Measurements from ENCODE around the gene PRDX5. TPM values are rescaled to one million over a fixed set of nuclear protein-coding genes. Genes with fewer than 3 reads are reported as not detected.

The PRDX5 gene
- total RNA-seq, 1 experiment from 2014 or later: 267 TPM

DNA sequence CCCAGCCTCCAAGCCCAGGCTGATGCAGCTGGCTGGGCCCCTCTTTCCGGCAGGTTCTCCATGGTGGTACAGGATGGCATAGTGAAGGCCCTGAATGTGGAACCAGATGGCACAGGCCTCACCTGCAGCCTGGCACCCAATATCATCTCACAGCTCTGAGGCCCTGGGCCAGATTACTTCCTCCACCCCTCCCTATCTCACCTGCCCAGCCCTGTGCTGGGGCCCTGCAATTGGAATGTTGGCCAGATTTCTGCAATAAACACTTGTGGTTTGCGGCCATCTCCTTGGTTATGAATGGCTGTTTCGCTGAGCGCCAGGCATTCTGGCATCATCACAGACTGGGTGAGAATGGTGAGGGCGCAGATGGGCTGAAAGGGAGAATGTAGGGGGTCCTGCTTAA is 3.6 kb downstream of the PRDX5 start (continued):
- TF ChIP-seq, protein P1, sequence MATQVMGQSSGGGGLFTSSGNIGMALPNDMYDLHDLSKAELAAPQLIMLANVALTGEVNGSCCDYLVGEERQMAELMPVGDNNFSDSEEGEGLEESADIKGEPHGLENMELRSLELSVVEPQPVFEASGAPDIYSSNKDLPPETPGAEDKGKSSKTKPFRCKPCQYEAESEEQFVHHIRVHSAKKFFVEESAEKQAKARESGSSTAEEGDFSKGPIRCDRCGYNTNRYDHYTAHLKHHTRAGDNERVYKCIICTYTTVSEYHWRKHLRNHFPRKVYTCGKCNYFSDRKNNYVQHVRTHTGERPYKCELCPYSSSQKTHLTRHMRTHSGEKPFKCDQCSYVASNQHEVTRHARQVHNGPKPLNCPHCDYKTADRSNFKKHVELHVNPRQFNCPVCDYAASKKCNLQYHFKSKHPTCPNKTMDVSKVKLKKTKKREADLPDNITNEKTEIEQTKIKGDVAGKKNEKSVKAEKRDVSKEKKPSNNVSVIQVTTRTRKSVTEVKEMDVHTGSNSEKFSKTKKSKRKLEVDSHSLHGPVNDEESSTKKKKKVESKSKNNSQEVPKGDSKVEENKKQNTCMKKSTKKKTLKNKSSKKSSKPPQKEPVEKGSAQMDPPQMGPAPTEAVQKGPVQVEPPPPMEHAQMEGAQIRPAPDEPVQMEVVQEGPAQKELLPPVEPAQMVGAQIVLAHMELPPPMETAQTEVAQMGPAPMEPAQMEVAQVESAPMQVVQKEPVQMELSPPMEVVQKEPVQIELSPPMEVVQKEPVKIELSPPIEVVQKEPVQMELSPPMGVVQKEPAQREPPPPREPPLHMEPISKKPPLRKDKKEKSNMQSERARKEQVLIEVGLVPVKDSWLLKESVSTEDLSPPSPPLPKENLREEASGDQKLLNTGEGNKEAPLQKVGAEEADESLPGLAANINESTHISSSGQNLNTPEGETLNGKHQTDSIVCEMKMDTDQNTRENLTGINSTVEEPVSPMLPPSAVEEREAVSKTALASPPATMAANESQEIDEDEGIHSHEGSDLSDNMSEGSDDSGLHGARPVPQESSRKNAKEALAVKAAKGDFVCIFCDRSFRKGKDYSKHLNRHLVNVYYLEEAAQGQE (IDR thresholded peaks at IDR 0.05; ENCODE audit: low read depth): no peak

DNA sequence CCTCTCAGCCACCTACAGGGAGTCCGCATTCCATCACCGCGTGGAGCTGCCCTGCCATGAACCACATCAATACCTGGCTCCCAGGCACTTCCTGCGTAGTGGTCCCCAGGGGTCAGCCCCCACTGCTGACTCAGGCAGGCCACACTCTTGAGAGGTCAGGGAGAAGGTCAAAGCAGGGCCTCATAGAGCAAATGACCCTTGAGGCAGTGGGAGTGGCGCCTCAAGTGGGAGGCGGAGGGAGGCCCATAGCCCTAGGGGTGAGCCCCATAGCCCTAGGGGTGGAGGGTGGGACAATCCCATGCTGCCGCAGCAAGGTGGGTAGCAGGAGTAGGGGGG is 5.0 kb downstream of the PRDX5 start:
- Histone ChIP-seq H3K27ac (ENCODE audit: low read depth, low read length) (no peak overlapping the region; the same call in 1 of the 2 replicates), H3K27me3 (ENCODE audit: insufficient read depth, low read length) (no peaks in the 10 kb centered on the region), H3K4me1 (ENCODE audit: control insufficient read depth in 1 of 2, insufficient read depth in 2 of 2, low read length in 2 of 2) (peaks cover 17 to 44% of the 10 kb centered on the region in 2 experiments), H3K4me3 (replicated peaks in 1 of 2; ENCODE audit: low read depth in 1 of 2, low read length in 2 of 2) (no peak overlapping the region), H3K4me2 (ENCODE audit: low read length) (peak overlapping the region; percentile 23; the same call in 1 of the 2 replicates), H2AFZ (ENCODE audit: low read depth, low read length, poor library complexity, severe bottlenecking) (no peak overlapping the region), H3K79me2 (ENCODE audit: insufficient read depth, low read length) (peaks cover 18% of the 10 kb centered on the region), H3K9me3 (ENCODE audit: control insufficient read depth in 1 of 2, insufficient read depth in 1 of 2, low read depth in 1 of 2, low read length in 2 of 2) (no peaks in the 10 kb centered on the region), H3K9ac (ENCODE audit: low read length) (no peak overlapping the region), H3K36me3 (ENCODE audit: control insufficient read depth in 1 of 2, insufficient read depth in 2 of 2, low read length in 2 of 2) (peaks cover 0 to 7% of the 10 kb centered on the region in 2 experiments; a peak in 1 of 4 replicates), H4K20me1 (ENCODE audit: insufficient read depth) (no peaks in the 10 kb centered on the region), H3K9me2 (ENCODE audit: insufficient read depth) (no peaks in the 10 kb centered on the region)
- ChIA-PET POLR2A (interaction anchor here (1.0 to 1.5 kb wide), 2 partner anchors 7 to 9 kb away, joined by 3 to 9 read pairs; no protein-coding TSS in a partner anchor), RAD21 (ENCODE audit: low non-redundant PET in 1 of 2, low total read pairs in 2 of 2, uncharacterized antibody in 2 of 2, unreplicated experiment in 2 of 2) (interaction anchor here (1.2 to 1.4 kb wide), 2 partner anchors 9 kb away, joined by 3 read pairs; no protein-coding TSS in a partner anchor), CTCF (interaction anchor here (1.2 to 2.0 kb wide), 3 partner anchors 9 to 32 kb away, joined by 3 to 5 read pairs (median 5); no protein-coding TSS in a partner anchor)
- ATAC-seq (no peak), DNase-seq (ENCODE audit: low read depth, low spot score) (no peak)
- intact Hi-C loops (cut with micrococcal nuclease): no loop called here
- BruUV-seq (replicated peaks): no TSS peak
- TF ChIP-seq TCF7L2 (IDR thresholded peaks at IDR 0.05; ENCODE audit: borderline replicate concordance, extremely low read depth, insufficient read depth, insufficient read length): no peak
- TF ChIP-seq SIN3A (IDR thresholded peaks at IDR 0.05; ENCODE audit: low read depth): no peak
- TF ChIP-seq, protein P2, sequence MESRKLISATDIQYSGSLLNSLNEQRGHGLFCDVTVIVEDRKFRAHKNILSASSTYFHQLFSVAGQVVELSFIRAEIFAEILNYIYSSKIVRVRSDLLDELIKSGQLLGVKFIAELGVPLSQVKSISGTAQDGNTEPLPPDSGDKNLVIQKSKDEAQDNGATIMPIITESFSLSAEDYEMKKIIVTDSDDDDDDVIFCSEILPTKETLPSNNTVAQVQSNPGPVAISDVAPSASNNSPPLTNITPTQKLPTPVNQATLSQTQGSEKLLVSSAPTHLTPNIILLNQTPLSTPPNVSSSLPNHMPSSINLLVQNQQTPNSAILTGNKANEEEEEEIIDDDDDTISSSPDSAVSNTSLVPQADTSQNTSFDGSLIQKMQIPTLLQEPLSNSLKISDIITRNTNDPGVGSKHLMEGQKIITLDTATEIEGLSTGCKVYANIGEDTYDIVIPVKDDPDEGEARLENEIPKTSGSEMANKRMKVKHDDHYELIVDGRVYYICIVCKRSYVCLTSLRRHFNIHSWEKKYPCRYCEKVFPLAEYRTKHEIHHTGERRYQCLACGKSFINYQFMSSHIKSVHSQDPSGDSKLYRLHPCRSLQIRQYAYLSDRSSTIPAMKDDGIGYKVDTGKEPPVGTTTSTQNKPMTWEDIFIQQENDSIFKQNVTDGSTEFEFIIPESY (IDR thresholded peaks at IDR 0.05; ENCODE audit: extremely low read depth, insufficient replicate concordance, low read length): no peak
- no peak for TF ChIP-seq POLR2A (IDR thresholded peaks at IDR 0.05; ENCODE audit: borderline replicate concordance, extremely low read depth, insufficient read depth, insufficient read length)
- no peak for TF ChIP-seq CEBPB (IDR thresholded peaks at IDR 0.05; ENCODE audit: low read depth)
- TF ChIP-seq, protein P3, sequence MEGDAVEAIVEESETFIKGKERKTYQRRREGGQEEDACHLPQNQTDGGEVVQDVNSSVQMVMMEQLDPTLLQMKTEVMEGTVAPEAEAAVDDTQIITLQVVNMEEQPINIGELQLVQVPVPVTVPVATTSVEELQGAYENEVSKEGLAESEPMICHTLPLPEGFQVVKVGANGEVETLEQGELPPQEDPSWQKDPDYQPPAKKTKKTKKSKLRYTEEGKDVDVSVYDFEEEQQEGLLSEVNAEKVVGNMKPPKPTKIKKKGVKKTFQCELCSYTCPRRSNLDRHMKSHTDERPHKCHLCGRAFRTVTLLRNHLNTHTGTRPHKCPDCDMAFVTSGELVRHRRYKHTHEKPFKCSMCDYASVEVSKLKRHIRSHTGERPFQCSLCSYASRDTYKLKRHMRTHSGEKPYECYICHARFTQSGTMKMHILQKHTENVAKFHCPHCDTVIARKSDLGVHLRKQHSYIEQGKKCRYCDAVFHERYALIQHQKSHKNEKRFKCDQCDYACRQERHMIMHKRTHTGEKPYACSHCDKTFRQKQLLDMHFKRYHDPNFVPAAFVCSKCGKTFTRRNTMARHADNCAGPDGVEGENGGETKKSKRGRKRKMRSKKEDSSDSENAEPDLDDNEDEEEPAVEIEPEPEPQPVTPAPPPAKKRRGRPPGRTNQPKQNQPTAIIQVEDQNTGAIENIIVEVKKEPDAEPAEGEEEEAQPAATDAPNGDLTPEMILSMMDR (IDR thresholded peaks at IDR 0.05 in 2 of 3, conservative IDR thresholded peaks at IDR 0.05 in 1 of 3; ENCODE audit: borderline replicate concordance in 1 of 3, insufficient read depth in 1 of 3, low read depth in 2 of 3, low read length in 2 of 3): no peak
- no peak for TF ChIP-seq CBX3 (IDR thresholded peaks at IDR 0.05; ENCODE audit: low read depth)
- TF ChIP-seq ELF1 (IDR thresholded peaks at IDR 0.05; ENCODE audit: borderline replicate concordance, low read depth): no peak
- TF ChIP-seq JUND (IDR thresholded peaks at IDR 0.05): no peak
- TF ChIP-seq FOSL1 (IDR thresholded peaks at IDR 0.05; ENCODE audit: low read depth): no peak
- no peak for TF ChIP-seq EZH2phosphoT487 (IDR thresholded peaks at IDR 0.05; ENCODE audit: borderline replicate concordance)
- TF ChIP-seq, protein P4, sequence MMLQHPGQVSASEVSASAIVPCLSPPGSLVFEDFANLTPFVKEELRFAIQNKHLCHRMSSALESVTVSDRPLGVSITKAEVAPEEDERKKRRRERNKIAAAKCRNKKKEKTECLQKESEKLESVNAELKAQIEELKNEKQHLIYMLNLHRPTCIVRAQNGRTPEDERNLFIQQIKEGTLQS (IDR thresholded peaks at IDR 0.05): no peak
- no peak for TF ChIP-seq ZFX (IDR thresholded peaks at IDR 0.05)
- TF ChIP-seq SP1 (IDR thresholded peaks at IDR 0.05; ENCODE audit: low read depth): no peak
- TF ChIP-seq SRF (IDR thresholded peaks at IDR 0.05; ENCODE audit: low read depth): no peak
- TF ChIP-seq EGR1 (IDR thresholded peaks at IDR 0.05; ENCODE audit: low read depth): no peak

All from HCT116 (cell line).